PC-9 (cell line): Measurements from ENCODE around the gene TBATA.

ENCODE experiments used
- CTCF ChIP-seq: fragments of 200-600 bp; sonication (generic); conservative IDR thresholded peaks from 2 replicates; pipeline ENCODE4 v1.6.1; 2017; ENCODE audit warnings: mixed run types, antibody characterized with exemption, mild to moderate bottlenecking, moderate library complexity
- EZH2 ChIP-seq: fragments of 200-600 bp; sonication (generic); IDR thresholded peaks from 2 replicates; pipeline ENCODE4 v1.8.0; 2017; ENCODE audit warnings: antibody characterized with exemption, low read depth

GRCh38 chr10:70809726-70810125, 24.5 kb upstream of the TBATA start:
- TF ChIP-seq CTCF (no peak), EZH2 (no peak)
